ENCODE data around the gene CCDC174.
"Not testable (repeated sequence)": the region's sequence is repeated elsewhere in the genome, so short reads cannot be mapped to it uniquely, and the experiment has no call there.

Gene CCDC174

DNA sequence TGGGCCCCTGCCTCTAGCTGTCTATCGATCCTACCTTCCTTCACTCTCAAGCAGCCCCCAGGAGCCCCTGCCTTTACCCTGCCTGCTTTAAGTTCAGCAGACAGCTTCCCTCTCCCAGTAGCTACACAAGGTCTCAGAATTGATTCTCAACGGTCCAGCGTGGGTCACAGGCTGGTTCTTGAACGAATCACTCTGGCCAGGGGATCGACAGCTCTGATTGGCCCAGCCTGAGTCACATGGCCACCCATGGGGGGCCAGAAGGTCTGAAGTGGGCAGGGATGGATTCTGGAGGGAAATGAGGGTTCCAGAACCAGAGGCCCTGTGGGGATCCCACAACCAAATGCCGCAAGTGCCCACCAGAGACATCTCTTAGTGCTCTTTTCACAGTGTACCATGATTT, 23.7 kb upstream of the CCDC174 start:
- FAIRE-seq, result no peak

DNA sequence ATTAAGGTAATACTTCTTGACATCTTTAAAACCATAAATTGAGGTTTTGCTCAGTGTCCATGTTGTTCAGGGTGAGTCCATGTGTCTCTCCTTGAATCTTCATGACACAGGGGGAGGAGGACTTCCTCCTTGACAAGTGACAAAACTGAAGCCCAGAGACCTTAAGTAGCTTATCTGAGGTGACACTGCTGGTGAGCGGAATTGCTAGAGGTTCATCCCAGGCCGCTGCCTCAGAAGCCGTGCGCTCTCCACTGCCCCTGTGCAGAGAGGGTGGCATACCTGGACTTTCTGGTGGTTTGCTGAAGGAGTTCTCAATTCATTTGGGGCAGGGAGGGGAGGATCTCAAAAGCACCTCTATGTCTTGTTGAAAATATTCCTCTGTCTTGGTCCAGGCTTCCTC, 23.2 kb upstream of the CCDC174 start:
- no peak for FAIRE-seq

DNA sequence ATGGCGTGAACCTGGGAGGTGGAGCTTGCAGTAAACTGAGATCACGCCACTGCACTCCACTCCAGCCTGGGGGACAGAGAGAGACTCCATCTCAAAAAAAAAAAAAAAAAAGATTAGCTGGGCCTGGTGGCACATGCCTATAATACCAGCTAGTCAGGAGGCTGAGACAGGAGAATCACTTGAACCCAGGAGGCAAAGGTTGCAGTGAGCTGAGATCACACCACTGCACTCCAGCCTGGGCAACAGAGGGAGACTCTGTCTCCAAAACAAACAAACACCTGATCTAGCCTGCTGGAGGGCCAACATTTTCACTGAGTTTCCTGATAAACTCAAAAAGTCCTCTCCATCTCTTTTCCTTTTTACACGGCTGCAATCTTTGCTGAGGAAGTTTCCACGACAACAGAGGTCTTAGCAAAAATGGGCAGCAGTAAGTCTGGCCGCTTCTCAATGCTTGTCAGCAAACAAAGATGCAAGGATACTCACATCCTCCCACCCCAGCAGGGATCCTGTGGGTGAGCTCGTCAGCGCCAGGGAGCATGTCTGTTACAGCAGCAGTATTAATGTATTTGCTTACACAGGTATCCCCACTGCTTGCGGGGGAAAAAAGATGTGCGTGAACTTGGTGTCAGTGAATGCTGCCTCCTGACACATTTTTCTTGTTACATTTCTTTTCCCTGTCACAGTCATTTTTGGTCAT, 21.0 kb upstream of the CCDC174 start:
- FAIRE-seq, result no peak

DNA sequence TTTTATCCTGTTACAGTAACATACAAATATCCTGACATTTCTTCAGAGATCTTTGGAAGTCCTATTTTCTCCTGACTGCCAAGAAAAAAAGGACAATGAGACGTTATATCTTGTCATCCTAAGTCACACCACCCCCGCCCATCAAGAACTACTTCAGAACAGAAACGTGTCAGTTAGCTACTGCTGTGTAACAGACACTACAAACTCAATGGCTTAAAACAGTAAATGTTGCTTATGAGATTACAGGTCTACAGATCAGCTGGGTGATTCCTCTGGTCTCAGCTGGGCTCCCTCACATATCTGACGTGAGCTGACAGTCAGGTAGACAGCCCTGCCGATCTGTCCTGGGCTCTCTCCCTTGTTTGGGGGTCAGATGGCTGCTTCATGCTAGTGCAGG, 20.5 kb upstream of the CCDC174 start:
- FAIRE-seq, result no peak

DNA sequence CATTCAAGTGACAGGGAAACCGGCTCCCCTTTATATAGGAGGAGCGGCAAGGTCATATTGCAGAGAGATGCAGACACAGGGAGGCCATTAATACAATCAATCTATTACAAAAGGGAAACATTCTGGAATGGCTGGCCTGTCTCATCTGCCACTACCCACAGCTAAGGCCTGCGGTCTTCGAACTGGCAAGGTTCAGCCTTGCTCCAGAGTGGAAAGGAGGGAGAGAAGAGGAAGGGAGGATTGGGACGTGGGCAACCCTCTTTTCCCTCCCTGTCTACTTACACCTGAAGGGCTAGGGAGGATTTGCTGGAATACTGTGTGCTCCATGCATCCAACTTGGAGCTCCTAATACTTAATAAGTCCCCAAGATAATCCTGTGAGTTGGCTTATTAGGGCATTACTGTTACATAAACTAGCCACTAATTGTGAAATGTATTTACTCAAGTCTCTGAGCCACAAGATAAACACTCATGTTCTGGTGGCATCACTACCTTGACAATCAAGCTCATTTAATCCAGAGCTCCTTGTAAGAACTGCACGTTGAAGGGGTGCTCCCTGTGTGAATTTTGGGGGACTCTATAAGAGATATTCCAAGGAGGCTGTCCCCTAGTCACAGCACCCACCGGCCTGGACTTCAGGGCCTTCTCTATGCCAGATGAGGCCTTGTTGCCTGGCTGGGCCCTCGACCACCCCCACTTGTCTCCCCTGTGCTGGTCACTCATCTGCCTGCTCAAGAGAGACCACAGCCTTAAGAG, 19.7 kb upstream of the CCDC174 start:
- no peak for FAIRE-seq

DNA sequence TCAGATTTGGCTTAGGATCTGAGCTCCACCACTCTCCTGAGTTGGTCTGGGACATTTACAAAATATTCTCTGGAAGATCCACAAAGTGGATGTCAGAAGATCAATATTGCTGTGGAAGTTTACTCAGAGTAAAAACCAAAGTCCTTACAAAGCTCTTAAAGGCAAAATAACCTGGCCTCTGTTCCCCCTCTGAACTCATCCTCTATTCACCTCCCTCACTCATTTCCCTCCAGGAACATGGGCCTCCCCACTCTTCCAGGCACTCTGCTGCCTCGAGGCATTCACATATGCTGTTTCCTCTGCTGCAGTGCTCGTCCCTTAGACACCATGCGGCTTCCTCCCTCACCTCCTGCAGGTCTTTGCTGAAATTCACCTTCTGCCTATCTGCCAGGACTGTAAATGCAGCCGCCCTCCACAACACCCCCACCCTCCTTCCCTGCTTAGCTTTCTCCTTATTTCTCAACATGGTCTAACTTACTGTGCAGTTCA, 19.1 kb upstream of the CCDC174 start:
- no peak for FAIRE-seq

DNA sequence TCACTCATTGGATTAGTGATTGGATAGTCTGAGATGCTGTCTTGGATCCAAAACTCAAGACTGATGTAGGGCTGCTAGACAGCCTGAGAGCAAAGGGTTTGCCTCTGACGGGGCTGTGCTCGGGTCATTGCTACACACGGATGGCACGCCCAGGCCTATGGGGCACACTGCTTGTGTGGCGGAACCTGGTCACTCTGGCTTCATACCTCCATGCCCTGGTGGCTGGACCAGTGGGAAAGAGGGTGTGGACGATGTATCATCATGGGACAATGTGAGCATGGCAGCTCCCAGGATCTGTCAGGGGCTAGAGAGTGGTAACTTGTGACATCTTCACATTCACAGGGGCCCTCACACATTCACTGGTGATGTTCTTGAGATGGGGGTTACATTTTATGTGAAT, 18.1 kb upstream of the CCDC174 start:
- no peak for FAIRE-seq

DNA sequence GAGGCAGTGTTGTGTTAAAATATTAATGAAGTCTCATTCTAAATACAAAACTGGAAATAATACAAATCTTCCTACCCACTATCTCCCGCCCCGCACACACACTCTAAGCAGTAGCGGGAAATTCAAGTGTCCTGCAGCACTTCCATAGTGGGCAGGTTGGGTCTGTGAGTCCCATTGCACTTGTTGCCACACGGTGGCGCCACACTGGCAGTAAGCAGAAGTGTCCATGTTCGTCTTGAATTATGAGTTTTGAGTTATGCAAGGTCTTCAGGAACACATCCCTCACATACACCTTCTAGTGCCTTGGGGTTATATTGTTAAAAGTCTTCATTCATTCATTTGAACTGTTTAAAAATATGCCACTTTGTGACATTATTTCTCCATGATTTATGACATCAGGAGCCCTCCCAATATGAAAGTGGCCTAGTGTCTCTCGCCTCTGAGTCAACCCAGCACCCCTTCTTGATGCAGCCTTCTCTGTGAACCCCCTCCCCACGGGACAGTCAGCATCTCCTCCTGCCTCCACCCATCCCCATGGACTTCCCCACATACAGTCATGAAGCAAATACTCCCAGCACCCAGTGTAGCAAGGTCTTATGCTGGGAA, 17.6 kb upstream of the CCDC174 start:
- FAIRE-seq, result no peak

DNA sequence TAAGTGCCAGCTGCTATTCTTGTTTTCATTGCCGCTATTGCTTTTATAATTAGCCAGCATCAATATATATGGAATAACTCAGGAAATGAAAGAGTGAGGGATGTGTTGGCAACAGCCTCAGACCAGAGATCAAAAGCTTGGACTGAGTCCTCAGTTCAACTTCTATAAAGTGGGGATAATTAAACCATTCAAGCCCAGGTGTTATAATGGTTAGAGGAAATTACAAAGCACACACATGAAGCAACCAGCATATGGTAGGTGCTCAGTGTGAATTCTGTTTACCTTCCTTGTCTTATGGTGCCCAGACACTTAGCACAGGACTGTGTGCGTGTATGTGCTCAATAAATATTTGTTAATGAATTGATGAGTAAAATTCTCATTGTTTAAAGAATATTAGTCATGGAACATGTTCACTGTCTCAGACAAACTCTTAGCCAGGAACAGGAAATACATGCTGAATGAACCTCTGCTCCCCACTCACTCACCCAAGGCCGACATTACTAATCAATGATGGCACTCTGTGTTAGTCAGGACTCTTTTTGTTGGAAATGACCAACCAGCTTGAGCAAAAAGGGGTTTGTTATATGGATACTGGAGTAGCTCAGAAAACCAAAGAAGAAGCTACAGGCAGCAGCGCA, 16.7 kb upstream of the CCDC174 start:
- FAIRE-seq, result no peak

DNA sequence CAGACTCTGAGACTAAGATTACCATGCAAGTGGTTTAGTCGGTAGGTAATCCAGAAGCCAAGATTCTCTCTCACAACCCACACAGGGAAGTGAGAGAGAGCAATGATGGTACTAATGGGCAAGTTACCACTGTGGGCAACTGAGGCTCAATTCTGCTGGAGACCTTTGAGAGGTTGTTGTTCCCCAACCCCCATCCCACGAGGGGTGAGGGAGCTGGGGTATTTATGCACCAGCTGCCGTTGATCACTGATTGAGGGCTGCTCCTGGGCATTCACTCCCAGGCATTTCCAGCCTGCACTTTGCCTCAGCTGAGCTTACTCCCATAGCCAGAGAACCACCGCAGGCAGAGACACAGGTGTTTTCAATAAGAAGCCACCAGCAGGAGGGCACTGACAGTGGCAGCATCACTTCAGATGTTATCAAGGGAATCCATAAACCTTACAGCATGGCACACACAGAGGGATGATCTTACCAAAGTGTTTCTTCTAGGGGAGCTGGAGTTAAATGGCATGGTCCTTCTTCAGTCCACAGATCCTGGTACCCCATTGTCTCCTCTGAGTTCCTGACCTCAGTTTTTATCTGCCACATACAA, 15.0 kb upstream of the CCDC174 start:
- FAIRE-seq, result no peak

DNA sequence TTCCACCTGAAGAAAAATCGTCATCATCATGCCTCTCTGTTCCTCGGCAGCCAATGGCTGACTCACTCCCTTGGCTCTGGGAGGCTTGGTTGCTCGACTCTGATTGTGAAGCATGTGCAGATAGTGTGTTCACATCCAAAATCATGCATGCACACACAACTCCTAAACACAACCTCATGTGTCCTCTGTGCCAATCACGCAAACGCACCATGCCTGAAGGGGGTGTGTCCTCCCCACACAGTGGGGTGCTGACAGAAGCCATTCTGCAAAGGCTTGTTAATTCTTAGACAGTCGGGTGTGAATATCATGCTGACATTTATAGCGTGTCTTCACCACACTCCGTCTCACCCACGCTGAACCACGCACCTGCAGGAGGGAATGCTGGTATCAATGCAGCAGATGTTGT, 11.4 kb upstream of the CCDC174 start:
- FAIRE-seq, result no peak

DNA sequence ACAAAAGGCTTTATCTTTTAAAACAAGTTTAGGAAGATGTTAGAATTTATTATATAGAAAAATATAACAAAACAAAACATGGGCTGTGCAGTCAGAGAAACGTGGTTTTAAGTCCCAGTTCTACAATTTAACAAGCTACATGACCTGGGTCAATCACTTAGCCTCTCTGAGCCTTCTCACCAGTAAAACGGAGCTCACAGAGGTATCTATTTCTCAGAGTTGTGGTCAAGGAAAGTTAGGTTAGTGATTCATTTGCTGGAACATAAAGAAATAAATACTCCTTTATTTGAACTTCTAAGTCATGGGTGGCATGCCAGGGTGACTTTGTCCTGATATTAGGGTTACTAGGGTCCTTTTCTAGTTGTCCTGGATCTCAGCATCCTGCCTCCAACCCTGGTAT, 10.8 kb upstream of the CCDC174 start:
- no peak for FAIRE-seq

DNA sequence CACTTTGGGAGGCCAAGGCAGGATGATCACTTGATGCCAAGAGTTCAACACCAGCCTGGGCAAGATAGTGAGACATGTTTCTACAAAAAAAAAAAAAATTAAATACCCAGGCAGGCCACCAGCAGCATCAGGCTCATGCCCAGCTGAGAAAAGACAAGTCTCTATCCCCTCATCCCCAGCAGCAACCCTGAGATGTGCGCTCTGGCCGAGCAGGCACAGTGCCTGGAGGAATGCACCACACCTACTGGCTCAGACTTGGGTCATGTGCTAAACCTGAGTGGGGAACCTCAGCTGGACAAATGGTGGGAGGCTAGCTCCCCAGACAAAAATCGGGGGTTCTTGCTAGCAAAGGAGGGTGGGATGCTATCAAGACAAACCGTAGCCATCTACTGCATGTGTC, 10.2 kb upstream of the CCDC174 start:
- no peak for FAIRE-seq

DNA sequence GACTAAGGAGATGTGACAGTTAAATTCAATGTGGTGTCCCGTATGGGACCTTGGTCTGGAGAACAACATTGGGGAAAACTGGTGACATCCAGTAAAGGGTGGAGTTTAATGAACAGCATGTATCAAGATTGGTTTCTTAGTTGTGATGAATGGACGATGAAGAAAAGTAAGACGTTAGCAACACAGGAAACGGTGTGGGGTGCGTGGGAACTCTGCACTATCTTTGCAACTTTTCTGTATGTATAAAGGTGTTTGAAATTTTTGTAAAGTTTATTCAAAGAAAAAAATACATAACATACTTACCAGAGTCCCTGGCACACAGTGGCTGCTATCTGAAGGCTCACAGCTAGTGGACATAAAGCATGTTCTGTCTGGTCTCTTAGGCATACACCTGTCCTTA, 6.1 kb upstream of the CCDC174 start:
- no peak for FAIRE-seq

DNA sequence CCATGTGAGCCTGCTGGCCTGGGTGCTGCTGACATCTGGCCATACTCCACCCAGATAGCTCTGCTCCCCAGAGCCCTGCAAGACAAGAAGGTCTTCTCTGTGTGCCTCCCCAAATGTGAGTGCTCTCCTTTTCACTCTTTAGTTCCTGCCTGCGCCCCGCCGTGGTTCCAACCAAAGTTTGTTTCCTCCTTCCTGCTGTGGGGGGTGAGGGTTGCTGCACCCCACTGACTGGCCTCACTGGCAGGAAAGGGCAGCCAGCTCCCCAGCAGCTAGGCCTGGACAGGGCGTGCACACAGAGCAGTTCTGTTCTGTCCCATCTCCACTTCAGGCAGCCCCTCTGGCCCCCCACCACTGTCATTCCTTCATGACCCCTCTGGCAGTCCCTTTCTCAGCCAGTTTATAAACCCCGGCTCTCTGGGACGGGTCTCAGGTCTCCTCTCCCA, 5.4 kb upstream of the CCDC174 start:
- no peak for FAIRE-seq

DNA sequence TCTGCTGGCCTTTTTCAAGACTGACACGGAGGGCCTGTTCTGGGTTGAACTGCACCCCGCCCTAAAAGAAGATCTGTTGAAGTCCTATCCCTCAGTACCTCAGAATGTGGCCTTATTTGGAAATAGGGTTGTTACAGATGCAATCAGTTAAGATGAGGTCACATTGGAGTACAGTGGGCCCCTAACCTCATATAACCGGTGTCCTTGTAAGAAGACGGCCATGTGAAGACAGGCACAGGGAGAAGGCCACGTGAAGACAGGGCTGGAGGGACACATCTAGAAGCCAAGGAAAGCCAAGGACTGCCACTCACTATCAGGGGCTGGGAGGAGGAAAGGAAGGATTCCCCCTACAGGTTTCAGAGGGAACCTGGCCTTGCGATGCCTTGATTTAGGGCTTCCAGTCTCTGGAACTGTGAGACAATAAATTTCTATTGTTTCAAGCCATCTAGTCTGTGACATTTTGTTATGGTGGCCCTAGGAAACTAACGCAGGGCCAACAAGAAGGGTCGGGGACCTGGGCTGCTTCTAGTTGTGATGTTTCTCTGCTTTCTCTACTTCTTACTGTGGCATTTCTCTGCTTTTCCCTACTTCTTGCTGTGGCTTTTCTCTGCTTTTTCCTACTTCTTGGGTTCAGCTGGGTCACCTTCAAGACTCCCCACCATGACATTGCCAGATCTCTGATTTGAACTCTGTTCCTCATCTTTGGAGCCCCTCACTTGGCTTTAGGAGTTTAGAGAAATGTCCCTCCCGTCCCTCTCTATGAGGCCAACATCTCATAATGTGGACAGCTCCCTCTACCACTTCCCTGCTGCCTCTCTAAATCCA, 4.8 kb upstream of the CCDC174 start:
- no peak for FAIRE-seq

DNA sequence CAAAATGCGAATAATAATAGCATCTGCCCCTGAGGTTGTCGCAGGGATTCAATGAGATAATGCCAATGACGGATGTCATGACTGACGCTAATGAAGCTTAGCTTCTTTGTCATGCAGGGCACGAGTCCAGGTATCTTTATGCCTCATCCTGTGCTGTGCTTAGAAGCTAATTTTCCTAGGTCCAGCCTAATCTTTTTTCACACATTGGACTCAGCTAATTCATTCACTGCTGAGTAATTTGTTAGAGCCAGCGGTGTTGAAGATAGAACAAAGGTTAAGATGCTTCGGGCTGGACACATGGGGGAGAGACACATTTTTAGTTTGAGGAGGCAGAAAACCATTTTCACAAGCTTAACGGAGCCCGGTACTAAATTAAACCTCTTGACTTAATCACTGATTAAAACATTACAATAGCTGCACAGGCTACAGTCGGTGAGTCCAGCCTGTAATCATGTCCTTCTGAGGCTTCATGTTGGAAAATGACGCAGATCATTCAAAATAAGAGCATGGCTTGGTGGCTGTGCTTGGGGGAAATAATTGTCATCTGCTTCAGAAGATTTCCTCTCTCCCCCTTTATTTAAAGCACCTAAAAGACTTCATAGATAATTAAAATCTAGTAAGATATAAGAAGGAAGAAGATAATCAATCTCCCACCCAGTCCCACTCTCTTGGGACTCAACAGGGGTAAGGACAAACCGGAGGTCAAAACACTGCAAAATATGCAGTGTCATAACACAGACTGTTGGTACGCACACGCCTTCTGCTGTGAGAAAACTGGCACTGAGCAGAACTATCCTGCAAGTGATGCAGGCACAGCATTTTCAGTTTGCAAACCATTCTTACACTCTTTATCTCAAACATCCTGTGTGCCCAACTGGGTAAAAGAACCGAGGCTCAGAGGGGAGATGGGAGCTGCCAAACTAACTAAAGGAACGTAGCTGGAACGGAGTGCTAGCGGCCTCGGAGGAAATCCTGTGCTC, 3.3 kb upstream of the CCDC174 start:
- FAIRE-seq, result no peak

DNA sequence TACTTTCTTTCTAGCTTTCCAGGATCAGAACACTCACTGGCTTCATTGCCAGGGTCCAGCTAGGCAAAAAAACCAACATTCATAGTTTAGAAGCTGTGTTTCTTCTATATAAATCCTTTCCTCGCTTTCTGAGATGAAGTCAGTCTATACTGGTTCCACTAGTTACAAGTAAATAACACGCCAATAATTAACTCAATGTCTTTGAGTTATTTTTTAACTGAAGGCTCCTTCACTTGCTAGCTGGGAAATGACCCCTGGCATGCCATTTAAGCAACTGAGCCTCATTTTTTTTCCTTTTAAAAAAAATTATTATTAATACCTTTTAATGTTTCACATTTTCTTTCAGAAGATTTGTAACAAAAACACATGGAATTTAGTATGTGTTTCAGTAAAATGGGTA, 2.1 kb upstream of the CCDC174 start:
- no peak for FAIRE-seq

DNA sequence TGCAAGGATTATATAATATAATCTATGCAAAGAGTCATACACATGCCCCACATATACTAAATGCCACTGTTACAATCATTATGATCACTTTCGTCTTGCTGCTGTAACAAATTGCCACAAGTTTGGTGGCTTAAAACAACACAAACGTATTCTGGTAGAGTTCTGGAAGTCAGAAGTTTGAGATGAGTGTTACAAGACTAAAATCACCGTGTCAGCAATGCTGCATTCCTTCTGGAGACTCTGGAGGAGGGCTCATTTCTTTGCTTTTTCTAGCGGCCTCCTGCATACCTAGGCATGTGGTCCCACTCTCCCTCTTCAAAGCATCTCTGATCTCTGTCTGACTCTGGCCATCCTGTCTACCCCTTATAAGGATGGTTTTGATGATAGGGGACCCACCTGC, 1.4 kb upstream of the CCDC174 start:
- FAIRE-seq, result no peak

DNA sequence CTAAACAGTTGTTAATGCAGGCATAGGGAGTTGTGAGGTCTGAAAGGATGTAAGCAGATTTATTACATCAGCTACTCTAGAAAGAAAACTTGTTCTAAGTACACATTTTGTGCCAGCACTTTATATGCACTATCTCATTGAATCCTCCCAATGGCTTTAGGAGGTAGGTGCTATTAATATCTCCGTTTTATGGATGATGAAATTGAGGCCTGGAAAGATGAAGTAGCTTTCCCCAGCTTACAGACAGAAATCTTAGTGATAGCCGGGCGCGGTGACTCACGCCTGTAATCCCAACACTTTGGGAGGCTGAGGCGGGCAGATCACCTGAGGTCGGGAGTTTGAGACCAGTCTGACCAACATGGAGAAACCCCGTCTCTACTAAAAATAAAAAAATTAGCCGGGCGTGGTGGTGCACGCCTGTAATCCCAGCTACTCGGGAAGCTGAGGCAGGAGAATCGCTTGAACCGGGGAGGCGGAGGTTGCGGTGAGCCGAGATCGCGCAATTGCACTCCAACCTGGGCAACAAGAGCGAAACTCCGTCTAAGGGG, 872 bp downstream of the CCDC174 start:
- not testable (repeated sequence) for FAIRE-seq

DNA sequence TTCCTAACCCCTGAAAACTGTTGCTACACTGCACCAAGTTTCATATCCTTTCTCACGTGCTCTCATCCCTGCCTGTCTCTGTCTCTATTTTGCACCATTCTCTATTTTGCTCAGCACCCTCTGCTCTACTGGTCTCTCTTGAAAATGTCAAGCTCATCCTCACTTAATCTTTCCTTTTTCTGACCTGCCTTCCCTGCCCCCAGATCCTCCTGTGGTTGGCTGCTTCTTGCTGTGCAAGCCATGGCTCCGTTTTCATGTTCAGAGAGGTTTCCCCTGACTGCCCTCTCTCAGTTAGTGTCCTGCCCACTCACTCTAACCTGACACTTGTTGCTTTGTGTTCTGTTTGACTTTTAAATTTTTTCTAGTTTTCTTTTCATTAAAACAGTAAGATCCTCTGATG, 6.0 kb downstream of the CCDC174 start:
- no peak for FAIRE-seq
